OCI-LY1 (cell line): ENCODE data around the gene NFILZ.

Source experiments
- H2AFZ ChIP-seq: fragments of 200-600 bp; sonication (generic), shearing (Covaris generic); 2 replicates; pipeline ENCODE4 v1.6.0; 2014; ENCODE audit warnings: antibody characterized with exemption, mild to moderate bottlenecking, low read length
- H3F3A ChIP-seq: fragments of 200-600 bp; sonication (generic), shearing (Covaris generic); 2 replicates; pipeline ENCODE4 v1.6.0; 2014; ENCODE audit warnings: mild to moderate bottlenecking, antibody characterized with exemption, low read length, moderate library complexity; ENCODE audit not compliant: insufficient read depth
- H3K27ac ChIP-seq: fragments of 200-600 bp; sonication (generic); 2 replicates; pipeline ENCODE4 v1.5.1; 2014; ENCODE audit warnings: low read length, mixed run types, mild to moderate bottlenecking, low read depth; ENCODE audit not compliant: poor library complexity, severe bottlenecking
- H3K27me3 ChIP-seq: fragments of 200-600 bp; sonication (generic); 2 replicates; pipeline ENCODE4 v1.6.0; 2014; ENCODE audit warnings: antibody characterized with exemption, mild to moderate bottlenecking, low read length, moderate library complexity; ENCODE audit not compliant: insufficient read depth
- H3K36me3 ChIP-seq: fragments of 200-600 bp; sonication (generic); 2 replicates; pipeline ENCODE4 v1.6.1; 2014; ENCODE audit warnings: mild to moderate bottlenecking, antibody characterized with exemption, low read length, moderate library complexity, mixed read lengths; ENCODE audit not compliant: insufficient read depth
- H3K4me1 ChIP-seq: fragments of 200-600 bp; sonication (generic); 2 replicates; pipeline ENCODE4 v1.5.1; 2014; ENCODE audit warnings: mild to moderate bottlenecking, low read length, moderate library complexity; ENCODE audit not compliant: insufficient read depth, severe bottlenecking
- H3K4me2 ChIP-seq: fragments of 200-600 bp; sonication (generic), shearing (Covaris generic); 2 replicates; pipeline ENCODE4 v1.6.1; 2014; ENCODE audit warnings: low read length
- H3K4me3 ChIP-seq: fragments of 200-600 bp; sonication (generic); 2 replicates; pipeline ENCODE4 v1.5.1; 2014; ENCODE audit warnings: low read length, low read depth, mild to moderate bottlenecking, mixed read lengths; ENCODE audit not compliant: poor library complexity, severe bottlenecking
- H3K79me2 ChIP-seq: fragments of 200-600 bp; shearing (Covaris generic); 2 replicates; pipeline ENCODE4 v1.6.1; 2016; ENCODE audit warnings: mixed run types, low read length, mixed read lengths; ENCODE audit not compliant: insufficient read depth
- H3K9ac ChIP-seq: fragments of 200-600 bp; sonication (generic), shearing (Covaris generic); 2 replicates; pipeline ENCODE4 v1.6.1; 2014; ENCODE audit warnings: mild to moderate bottlenecking, low read length, mixed read lengths
- H3K9me2 ChIP-seq: fragments of 200-600 bp; sonication (generic), shearing (Covaris generic); 2 replicates; pipeline ENCODE4 v1.6.1; 2014; ENCODE audit warnings: low read depth, mild to moderate bottlenecking, low read length, mixed read lengths
- H3K9me3 ChIP-seq: fragments of 200-600 bp; shearing (Covaris generic); 2 replicates; pipeline ENCODE4 v1.6.1; 2014; ENCODE audit warnings: low read length, mixed read lengths
- H4K20me1 ChIP-seq: fragments of 200-600 bp; sonication (generic), shearing (Covaris generic); 2 replicates; pipeline ENCODE4 v1.6.0; 2016; ENCODE audit warnings: mild to moderate bottlenecking, low read length; ENCODE audit not compliant: insufficient read depth
- EZH2 ChIP-seq: fragments of 200-600 bp; sonication (generic), shearing (Covaris generic); IDR thresholded peaks from 2 replicates; pipeline ENCODE4 v1.8.0; 2017; ENCODE audit warnings: borderline replicate concordance, mixed run types, mild to moderate bottlenecking, antibody characterized with exemption, low read length, moderate library complexity, mixed read lengths
- TF ChIP-seq, protein P1 (sequence below): fragments of 200-600 bp; sonication (generic), shearing (Covaris generic); IDR thresholded peaks from 2 replicates; pipeline ENCODE4 v1.5.1; 2017; ENCODE audit warnings: mild to moderate bottlenecking, antibody characterized with exemption, low read length, moderate library complexity, mixed read lengths

The NFILZ gene

DNA sequence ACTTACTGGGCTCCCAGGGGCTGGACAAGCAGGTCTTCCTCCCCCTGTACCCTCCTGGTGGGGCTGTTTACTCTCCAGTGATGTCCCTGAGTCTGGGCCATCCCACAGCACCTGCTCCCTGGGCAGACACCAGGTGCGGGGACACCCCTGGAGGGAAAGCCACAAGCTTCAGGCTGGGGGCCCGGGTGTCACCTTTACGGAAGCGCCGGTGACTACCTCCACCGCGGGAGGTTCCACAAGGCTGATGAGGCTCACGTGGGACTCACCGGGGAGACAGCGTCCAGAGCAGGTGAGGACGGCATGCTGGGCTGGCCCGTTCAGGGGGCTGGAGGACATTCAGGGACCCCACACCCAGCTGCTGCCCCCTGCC lies 24.9 kb downstream of the NFILZ start:
- no peak overlapping the region for H3K27ac ChIP-seq
- H3K79me2 ChIP-seq: no peaks in the 10 kb centered on the region
- H2AFZ ChIP-seq: no peak overlapping the region
- H3K9me3 ChIP-seq: no peaks in the 10 kb centered on the region
- H3F3A ChIP-seq: no peaks in the 10 kb centered on the region
- no peaks in the 10 kb centered on the region for H3K27me3 ChIP-seq
- H3K4me1 ChIP-seq: no peaks in the 10 kb centered on the region
- H3K36me3 ChIP-seq: no peaks in the 10 kb centered on the region
- no peak overlapping the region for H3K4me3 ChIP-seq
- H3K9me2 ChIP-seq: no peaks in the 10 kb centered on the region
- no peak overlapping the region for H3K9ac ChIP-seq
- no peaks in the 10 kb centered on the region for H4K20me1 ChIP-seq
- no peak overlapping the region for H3K4me2 ChIP-seq
- TF ChIP-seq, protein P1, sequence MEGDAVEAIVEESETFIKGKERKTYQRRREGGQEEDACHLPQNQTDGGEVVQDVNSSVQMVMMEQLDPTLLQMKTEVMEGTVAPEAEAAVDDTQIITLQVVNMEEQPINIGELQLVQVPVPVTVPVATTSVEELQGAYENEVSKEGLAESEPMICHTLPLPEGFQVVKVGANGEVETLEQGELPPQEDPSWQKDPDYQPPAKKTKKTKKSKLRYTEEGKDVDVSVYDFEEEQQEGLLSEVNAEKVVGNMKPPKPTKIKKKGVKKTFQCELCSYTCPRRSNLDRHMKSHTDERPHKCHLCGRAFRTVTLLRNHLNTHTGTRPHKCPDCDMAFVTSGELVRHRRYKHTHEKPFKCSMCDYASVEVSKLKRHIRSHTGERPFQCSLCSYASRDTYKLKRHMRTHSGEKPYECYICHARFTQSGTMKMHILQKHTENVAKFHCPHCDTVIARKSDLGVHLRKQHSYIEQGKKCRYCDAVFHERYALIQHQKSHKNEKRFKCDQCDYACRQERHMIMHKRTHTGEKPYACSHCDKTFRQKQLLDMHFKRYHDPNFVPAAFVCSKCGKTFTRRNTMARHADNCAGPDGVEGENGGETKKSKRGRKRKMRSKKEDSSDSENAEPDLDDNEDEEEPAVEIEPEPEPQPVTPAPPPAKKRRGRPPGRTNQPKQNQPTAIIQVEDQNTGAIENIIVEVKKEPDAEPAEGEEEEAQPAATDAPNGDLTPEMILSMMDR: no peak
- TF ChIP-seq EZH2: no peak

DNA sequence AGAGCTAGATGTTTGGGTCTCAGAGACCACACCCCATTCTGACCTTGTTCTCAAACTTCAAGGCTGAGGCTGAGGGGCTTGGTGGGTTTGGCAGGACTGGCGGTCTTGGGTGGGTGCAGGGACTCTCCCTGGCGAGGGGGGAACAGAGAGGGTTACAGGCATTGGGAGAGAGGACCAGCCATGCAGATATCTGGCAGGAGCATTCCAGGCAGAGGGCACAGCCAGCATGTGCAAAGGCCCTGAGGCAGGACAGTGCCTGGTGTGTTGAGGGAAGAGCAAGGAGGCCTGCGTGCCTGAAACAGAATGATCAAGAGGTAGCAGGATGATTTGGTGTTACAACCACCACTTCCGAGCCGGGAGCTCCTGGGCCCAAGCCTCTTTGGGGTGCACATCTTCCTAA lies 27.4 kb downstream of the NFILZ start:
- no peaks in the 10 kb centered on the region for H3K4me1 ChIP-seq
- H4K20me1 ChIP-seq: no peaks in the 10 kb centered on the region
- no peak overlapping the region for H3K27ac ChIP-seq
- H3K9ac ChIP-seq: no peak overlapping the region
- no peaks in the 10 kb centered on the region for H3K9me3 ChIP-seq
- no peaks in the 10 kb centered on the region for H3K9me2 ChIP-seq
- no peaks in the 10 kb centered on the region for H3K79me2 ChIP-seq
- no peak overlapping the region for H2AFZ ChIP-seq
- TF ChIP-seq EZH2: no peak
- TF ChIP-seq, protein P1: no peak
- H3K27me3 ChIP-seq: no peaks in the 10 kb centered on the region
- no peak overlapping the region for H3K4me2 ChIP-seq
- no peaks in the 10 kb centered on the region for H3F3A ChIP-seq
- H3K36me3 ChIP-seq: no peaks in the 10 kb centered on the region
- H3K4me3 ChIP-seq: no peak overlapping the region

DNA sequence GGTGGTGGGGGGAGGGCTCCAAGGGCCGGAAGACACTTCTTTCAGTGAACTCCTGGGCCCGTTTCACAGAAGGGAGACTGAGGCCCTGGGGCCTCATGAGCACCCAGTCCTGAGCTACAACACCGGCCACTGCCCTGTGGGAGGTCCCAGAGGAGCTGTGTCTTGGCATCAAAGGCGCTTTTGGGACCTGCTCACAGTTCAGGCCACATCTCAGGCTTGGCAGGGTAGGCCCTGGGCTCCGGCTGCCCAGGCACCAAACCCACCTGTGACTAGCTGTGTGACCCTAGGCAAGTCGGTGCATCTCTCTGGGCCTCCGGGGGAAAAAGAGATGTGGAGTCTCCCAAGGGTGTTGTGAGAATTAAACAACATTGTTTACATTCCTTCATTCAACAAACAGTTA lies 29.5 kb downstream of the NFILZ start:
- Histone ChIP-seq H3K9me3 (no peaks in the 10 kb centered on the region), H3K27ac (no peak overlapping the region), H3K4me3 (no peak overlapping the region), H4K20me1 (no peaks in the 10 kb centered on the region), H3K27me3 (no peaks in the 10 kb centered on the region), H3K9ac (no peak overlapping the region), H3K9me2 (no peaks in the 10 kb centered on the region), H3K36me3 (no peaks in the 10 kb centered on the region), H3K4me1 (no peaks in the 10 kb centered on the region), H3F3A (no peaks in the 10 kb centered on the region), H3K4me2 (no peak overlapping the region), H2AFZ (no peak overlapping the region), H3K79me2 (no peaks in the 10 kb centered on the region)
- TF ChIP-seq, protein P1: no peak
- no peak for TF ChIP-seq EZH2
